COLO829 (cell line): Measurements from ENCODE around the gene ARHGAP20.

Experiments
- DNase-seq: peaks from one replicate; pipeline ENCODE4 v3.0.0; 2012; ENCODE audit warnings: low spot score

The ARHGAP20 gene, protein sequence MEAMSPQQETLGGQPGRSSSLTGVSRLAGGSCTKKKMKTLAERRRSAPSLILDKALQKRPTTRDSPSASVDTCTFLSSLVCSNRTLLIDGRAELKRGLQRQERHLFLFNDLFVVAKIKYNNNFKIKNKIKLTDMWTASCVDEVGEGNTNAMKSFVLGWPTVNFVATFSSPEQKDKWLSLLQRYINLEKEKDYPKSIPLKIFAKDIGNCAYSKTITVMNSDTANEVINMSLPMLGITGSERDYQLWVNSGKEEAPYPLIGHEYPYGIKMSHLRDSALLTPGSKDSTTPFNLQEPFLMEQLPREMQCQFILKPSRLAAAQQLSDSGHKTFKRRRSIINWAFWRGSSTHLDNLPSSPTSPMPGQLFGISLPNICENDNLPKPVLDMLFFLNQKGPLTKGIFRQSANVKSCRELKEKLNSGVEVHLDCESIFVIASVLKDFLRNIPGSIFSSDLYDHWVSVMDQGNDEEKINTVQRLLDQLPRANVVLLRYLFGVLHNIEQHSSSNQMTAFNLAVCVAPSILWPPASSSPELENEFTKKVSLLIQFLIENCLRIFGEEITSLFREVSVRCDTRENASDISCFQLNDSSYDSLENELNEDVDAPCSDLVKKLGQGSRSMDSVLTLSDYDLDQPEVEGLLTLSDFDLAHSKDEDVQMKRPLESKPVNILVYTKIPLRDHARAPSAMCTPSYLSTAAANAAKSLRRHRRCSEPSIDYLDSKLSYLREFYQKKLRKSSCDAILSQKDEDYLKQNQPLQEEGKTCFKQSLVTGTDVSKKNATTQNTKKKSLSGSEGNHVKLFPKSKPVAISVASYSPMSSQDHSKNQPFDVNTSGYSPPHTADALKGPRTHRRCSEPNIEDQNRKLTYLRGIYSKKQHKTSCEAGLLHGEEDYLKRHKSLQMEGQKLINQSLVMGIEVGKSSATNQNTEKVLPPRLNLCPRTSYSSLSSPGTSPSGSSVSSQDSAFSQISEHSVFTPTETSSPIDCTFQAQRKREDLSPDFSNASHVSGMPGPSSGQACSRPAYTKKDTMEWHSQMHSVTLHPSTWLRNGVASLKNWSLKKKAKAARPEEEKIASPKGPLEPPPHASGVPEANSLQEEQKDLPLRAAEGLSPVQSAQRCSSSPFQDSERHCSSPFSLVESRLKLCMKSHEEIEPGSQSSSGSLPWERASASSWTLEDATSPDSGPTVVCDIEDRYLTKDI

DNA sequence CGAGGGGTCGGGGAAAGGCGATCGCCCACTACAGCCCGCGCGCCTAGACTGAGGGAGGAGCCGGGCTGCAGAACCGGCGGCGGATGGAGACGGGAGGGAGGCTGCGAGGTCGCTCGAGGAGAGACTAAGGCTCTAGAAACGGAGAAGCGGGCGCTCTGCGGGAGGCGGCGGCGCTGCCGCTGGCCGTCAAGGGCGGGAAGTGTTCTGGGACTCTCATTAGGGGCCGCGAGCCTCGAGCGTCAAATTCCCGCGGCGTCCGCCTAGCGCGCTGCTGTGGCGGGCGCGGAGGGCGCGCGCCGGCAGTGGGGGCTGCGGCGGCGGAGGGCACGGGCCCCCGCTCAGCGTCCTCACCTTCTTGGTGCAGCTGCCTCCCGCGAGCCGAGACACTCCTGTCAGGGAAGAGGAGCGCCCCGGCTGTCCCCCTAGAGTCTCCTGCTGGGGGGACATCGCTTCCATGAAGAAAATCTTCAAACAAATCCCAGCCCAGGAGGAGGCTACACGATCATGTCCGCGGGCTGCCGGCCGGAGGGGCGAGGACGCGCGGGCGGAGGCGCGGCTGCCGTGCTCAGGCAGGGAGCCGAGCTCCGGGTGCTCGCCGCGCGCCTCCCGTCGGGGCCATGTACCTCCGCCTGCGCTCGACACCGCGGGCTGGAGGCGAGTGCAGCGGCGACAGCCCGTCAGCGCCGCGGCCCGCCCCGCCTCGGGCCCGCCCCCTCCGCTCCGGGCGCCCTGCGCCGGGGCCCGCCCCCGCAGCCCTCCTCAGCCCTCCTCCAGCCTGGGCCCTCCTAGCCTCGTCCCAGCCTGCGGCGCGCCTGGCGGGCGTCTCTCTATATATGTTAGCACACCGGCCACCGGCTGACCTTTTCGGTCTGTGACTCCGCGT lies at the start of gene ARHGAP20:
TSS of gene ARHGAP20 (minus strand) at position 662 of the 883 bp plus-strand sequence. CDS start at position 456, 206 bp downstream.
- peak; percentile 25 for DNase-seq

DNA sequence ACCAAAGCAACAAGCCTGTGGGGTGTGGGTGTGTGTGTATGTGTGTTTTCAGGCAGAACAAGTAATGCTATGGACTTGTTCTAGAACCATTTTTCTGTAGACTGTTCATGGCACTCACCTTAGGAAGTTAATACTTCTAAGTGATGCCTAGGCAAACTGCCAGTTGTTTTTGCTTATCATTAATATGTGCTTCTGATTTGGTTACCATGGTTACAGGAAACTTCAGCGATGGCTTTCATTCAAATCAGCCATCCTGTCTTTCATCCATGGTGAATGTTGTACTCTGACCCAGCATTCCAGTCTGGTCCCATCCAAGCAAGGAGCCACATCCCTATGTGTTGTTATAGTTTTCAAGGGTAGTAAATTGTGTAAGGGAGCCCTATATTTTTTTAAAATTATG lies 49.8 kb upstream of the ARHGAP20 start:
- DNase-seq, result no peak

DNA sequence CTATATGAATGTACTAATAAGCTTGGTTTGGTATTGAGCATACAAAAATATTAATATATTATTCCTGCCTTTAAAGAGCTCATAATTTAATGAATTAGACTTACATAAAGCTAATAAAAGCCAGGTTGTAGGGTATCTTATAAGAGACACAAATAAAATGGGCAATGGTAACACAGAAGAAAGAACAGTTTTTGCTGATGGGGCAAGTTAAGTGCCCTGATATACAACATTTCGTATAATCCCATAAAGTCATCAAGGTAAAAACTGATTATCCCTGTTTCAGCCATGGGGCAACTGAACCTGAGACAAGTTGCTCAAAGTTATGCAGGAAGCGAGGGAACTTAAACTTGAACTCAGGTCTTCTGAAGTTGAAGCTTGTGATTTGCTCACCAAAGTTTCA lies 48.9 kb upstream of the ARHGAP20 start:
- DNase-seq, result no peak

DNA sequence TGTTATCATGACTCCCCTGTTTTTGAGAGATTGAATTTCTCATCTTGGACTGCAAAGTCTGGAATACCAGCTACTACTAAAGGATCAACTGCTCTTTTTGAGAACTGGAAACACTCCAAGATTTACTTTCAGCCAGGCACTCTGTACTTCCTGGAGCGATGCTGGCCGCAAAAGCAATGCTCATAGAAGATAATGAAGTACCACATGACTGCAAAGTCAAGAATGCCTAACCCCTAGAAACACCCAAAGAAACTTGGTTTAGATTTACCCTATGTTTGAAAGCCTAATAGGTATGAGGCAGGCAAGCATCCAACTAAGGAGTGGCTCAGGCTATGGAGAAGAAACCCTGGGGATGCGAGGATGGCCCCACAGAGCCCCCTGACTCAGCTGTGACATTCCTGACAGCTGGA lies 47.7 kb upstream of the ARHGAP20 start:
- DNase-seq, result no peak

DNA sequence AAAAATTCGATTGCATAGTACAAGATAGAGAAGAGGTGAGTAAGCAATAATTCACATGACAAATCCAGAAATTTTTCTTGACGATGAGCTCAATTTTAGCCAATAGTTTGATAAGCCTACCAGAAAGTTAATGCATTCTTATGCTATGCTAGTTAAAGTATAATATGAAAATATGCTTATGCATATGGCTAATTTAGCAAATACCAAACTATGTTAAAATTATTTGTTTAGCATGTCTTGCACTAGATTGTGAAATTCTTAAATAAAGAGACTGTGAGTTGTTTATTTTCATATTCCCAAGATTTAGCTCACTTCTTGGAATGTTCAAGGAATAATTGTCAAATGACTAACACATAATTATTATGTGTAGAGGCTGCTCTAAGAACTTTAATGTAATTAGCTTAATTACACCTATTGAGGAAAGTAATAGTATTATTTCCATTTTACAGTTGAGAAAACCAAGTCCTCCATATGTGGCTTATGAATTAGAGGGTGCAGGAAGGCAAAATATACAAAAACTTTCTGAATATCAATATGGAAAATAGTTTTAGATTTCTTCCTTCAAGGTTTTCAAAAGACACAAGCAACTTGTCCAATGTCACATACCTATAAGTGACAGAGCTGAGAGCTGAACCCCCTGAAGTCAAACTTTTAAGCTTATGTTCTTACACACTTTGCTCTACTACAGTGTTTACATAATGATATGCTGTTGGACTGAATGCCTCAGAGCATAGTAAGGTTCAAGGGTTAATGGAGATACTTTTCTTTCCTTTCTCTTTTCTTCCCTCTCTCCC lies 45.9 kb upstream of the ARHGAP20 start:
- no peak for DNase-seq

DNA sequence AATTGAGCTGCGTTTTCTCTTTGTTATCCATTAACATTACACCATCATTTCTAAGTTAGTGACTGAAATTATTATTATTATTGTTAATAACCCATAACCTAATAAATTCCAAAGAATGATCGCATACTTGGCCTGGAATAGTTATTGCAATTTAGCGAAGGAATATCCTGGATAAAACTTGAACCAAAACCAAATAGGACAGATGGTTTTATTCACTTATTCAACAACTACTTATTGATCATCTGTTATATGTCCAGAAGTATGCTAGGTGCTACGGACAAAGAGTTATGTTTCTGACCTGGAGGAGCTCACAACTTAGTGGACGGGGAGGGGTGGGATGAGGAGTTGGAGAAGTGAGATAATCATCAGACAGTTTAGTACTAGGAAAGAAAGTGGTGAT lies 44.8 kb upstream of the ARHGAP20 start:
- no peak for DNase-seq

DNA sequence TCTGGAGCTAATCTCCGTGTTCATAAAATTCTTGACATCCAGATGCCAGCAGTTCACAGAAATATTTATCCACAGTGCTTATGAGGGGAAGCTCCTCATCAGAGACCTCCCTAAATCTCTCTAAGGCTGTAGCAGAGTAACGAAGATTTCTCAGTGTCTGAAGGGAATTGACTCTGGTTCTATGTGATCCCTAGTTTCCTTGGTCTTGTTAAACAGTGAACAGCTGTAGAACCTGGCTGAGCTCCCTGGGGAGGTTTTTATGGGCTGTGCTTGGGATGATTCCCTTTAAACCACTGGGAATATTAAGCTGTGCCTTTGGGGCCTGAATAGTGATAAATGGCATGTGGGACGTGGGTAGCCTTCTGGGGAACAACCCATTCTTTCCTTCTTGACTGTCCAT lies 43.7 kb upstream of the ARHGAP20 start:
- no peak for DNase-seq

DNA sequence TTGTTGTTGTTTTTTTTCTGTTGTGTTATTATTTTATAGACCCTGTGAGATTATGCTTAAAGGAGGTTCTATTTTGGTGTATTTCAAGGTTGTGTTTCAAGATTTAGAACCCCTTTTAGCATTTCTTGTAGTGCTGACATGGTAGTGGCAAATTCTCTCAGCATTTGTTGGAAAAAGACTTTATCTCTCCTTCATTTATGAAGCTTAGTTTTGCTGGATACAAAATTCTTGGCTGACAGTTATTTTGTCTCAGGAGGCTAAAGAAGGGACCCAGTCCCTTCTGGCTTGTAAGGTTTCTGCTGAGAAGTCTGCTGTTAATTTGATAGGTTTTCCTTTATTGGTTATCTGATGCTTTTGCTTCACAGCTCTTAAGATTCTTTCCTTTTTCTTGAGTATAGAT lies 40.7 kb upstream of the ARHGAP20 start:
- DNase-seq, result no peak

DNA sequence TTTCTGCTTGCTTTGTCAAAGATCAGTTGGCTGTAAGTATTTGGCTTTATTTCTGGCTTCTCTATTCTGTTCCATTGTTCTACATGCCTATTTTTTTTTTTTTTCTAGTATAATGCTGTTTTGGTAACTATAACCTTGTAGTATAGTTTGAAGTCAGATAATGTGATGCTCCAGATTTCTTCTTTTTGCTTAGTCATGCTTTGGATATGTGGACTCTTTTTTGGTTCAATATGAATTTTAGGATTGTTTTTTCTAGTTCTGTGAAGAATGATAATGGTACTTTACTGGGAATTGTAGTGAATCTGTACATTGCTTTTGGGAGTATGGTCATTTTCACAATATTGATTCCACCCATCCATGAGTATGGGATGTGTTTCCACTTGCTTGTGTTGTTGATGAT lies 37.9 kb upstream of the ARHGAP20 start:
- no peak for DNase-seq

DNA sequence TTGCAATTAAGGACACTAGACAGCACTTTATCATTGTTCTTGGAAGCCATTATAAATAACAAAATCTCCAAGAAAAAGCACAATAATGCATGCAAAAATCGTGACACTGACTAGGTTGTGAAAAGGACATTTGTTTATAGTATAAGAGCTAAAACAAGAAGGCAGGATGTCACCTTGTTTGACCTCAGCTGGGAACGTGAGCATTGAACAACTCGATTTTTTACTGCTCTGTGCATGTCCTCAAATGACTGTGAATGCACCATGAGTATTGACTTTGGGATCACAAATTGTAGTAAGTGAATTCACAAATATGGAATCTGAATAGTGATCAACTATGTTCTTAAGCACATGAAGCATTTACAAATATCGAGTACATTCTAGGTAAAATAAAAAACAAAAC lies 35.3 kb upstream of the ARHGAP20 start:
- DNase-seq, result no peak

DNA sequence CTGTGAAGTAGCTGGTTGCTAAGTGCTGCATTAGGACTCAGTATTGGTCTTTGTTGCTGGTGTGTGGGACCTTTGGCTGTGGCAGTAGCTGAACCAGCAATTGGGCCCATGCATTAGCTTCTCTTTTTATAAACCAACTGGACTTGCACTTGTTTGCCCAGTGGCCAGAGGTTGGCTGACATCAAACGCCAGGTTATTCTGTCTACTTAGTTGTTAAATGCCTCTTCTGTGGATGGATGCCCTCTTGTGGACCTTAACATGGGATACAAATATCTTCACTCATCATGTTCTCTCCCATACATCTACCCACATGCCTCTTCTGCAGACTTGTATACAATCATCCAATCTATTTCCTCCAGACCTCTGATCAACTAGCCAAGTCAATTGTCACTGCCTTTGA lies 26.4 kb upstream of the ARHGAP20 start:
- DNase-seq, result no peak

DNA sequence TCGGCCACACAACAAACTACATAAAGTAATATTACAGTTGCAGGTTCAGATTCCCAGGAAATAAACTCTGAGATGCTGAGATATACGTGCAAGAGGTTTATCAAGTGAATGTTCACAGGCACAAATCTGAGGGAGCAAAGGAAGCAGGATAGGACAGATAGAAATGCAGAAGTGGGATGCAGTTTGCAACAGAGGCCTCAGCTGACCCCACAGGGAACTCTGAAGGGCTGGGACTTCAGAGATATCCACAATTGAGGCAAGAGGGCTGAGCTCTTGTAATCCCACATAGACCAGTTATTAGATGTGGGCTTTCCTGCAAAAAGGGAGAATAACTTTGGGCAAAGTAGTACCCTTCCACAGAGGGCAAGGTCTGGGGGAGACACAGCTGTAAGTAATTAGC lies 25.4 kb upstream of the ARHGAP20 start:
- no peak for DNase-seq

DNA sequence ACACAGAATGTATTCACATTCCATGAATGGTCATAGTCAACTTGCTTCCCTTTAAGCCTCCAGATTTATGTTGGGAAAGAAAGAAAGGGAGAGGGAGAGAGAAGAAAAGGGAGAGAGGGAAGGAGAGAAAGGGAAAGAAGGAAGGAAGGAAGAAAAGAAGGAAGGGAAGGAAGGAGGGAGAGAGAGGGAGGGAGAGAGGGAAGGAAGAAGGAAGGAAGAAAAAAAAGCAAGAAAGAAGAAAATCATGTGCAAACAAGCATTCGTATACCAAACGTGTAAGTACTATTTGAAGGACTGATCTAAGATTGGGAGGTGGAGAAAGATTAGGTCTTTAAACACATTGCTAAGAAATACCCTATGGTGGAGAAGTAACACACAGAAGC lies 23.9 kb upstream of the ARHGAP20 start:
- no peak for DNase-seq

DNA sequence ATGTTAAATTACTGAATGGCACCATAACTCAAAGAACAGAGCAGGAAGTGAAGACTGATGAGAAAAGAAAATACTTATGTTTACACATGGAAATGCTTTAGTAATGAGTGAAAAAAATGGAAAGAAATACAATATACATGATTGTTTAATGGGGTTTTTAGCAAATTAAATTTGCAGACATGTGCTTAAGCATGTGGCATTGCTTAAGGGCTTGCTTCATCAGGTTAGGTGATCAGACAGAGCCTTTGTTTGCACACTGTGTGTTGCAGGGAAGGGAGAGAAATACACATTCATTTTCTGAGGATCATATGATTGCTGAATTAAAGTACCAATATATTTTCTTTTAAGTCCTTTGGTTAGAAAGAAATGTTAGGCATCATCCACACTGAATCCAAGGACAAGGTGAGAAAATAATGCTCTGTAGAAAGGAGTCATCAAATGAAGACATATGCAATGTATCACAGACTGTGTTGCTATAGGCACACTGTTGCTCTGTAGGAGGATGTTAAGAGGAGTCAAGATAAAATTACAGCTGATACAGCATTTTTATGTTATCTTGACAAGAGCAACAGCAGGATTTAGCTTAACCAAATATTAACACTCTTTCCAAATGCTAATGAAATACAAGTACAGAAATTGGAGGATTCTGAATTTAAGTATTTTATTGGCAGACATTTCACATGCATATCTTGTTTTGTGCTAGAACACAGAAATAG lies 23.4 kb upstream of the ARHGAP20 start:
- no peak for DNase-seq

DNA sequence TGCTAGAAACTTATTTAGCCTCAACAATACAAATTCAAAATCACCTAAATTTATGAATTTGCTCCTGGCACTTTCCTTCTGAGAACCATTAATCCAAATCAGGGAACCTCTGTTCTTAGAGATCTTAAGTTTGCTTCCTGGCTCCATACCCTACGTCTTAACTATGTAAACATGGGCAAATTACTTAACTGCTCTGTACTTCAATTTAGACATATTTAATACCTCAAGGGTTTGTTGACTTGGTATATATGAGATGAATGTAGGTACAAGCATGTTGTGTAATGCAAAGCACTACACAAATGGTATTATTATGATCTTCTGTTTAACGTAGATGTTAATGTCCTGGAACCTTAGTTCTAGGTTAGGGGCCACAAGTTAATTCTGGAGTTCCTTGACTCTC lies 22.6 kb upstream of the ARHGAP20 start:
- DNase-seq, result no peak

DNA sequence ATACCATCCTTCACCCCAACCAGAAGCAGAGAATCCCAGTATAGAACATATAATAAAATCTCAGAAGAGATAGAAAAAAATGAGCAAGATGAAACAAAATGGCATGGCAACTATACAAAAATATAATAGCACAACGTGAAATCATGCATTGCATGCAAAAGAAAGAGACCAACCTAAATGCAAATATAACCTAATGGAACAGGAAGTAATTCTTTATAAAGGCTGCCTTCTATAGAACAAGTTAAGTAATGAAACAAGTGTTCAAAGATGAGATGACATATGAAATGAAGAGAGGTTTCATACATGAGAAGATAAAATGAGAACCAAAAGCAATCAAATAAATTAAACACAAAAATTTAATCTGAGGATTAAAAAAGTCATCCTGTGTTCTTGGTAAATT lies 18.5 kb upstream of the ARHGAP20 start:
- DNase-seq, result no peak

DNA sequence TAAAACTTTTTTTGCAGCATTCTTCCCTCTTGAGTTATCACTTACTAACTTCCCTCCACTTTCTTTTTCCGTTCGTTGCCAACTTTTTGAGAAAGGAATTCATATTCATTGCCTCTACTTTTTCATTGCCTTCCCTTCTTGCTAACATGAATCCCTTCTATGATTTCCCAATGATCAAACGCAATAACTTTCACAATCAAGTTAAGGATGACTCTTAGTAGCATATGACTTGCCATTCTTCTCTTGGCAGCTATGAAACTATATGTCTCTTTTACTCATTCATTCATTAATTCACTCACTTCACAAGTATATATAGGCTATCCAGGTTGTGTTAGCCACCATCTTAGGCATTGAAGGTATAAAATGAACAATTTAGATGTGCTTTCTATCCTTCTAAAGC lies 16.6 kb upstream of the ARHGAP20 start:
- DNase-seq, result no peak

DNA sequence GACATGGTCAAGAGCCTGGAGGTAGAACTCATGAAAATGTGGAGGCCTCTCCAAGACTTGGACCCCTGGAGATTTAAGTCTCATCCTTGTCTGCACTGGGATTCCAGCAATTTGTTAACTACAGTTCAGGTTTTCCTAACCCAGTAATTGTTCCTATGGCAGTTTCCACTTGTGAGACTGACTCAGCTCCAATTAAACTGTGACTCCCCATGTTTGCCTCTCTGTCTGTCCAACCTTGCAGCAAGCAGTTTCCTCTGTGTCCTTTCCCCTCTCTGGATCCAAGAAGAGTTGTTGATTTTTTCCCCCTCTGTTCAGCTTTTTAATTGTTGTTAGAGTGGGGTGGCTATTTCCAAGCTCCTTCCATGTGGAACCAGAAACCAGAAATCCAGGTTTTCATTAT lies 16.2 kb upstream of the ARHGAP20 start:
- no peak for DNase-seq

DNA sequence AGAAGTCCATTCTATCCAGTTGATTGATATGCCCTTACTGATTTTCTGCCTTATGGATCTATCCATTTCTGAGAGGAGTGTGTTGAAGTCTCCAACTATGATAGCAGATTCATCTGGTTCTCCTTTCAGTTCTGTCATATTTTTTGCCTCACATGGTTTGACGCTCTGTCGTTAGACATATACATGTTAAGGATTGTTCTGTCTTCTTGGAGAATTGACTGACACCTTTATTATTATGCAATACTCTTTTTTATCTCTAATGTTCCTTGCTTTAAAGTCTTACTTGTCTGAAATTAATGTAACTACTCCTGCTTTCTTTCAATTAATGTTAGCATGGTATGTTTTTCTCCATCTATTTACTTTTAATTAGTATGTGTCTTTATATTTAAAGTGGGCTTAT lies 12.1 kb upstream of the ARHGAP20 start:
- DNase-seq, result no peak
